K562 (cell line): ENCODE data around the gene TMIGD1. TPM values are rescaled to one million over a fixed set of nuclear protein-coding genes. Genes with fewer than 3 reads are reported as not detected.

Experiments used
- ATAC-seq: fragments of 200-7000 bp; cut with Tn5 transposase; 3 replicates; pipeline ENCODE4 v1.9.1; 2020; ENCODE audit warnings: moderate library complexity
- BruUV-seq: library from RNA; stranded (reverse); fragments of 400-500 nt; replicated peaks from 2 replicates; lab custom pipeline; 2021; lab: Mats Ljungman, UMichigan
- CTCF ChIA-PET: fragments of 300-600 bp; formaldehyde crosslinking; extraction: SDS; loops from one replicate; lab custom pipeline; 2021; ENCODE audit warnings: low intra/inter-chr PET ratio; lab: Yijun Ruan, JAX
- POLR2A ChIA-PET: fragments of 300-600, 350-650 bp; sonication (Branson Sonifier 250); formaldehyde crosslinking; extraction: SDS; loops from one replicate; lab custom pipeline; 2021; ENCODE audit warnings: antibody characterized with exemption, inconsistent platforms; lab: Yijun Ruan, JAX
- DNase-seq, 4 experiments: peaks; one replicate each; pipeline versions ENCODE4 v3.0.0 to v3.0.0-alpha.2; 2011 to 2018; ENCODE audit warnings: low spot score in 3 of 4, mixed read lengths in 3 of 4; ENCODE audit errors: extremely low read depth in 1 of 4
- FAIRE-seq: peaks from 2 replicates; lab custom pipeline; 2011; peaks lifted over from hg19 to GRCh38; lab: Jason Lieb, UNC
- H2AFZ ChIP-seq: 2 replicates; pipeline ENCODE4 v1.6.0; 2011; ENCODE audit warnings: low read depth, low read length, control low read depth, inconsistent platforms
- H3K27ac ChIP-seq: fragments of 200-600 bp; 3 replicates; pipeline ENCODE4 v1.8.0; 2011; ENCODE audit warnings: low read depth, mild to moderate bottlenecking, control low read depth, inconsistent platforms, low read length, moderate library complexity, mixed read lengths; ENCODE audit errors: extremely low read depth
- H3K27me3 ChIP-seq, 2 experiments: fragments of 300-600 bp in 1 of 2; 2 replicates in 1 of 2; 3 replicates in 1 of 2; pipeline versions ENCODE4 v1.6.0 to v1.8.0; 2011; ENCODE audit warnings: inconsistent platforms in 2 of 2, low read length in 2 of 2, mild to moderate bottlenecking in 1 of 2, mixed read lengths in 1 of 2, moderate library complexity in 1 of 2; ENCODE audit not compliant: control insufficient read depth in 2 of 2, insufficient read depth in 2 of 2
- H3K36me3 ChIP-seq: fragments of 300-600 bp; 3 replicates; pipeline ENCODE4 v1.8.0; 2011; ENCODE audit warnings: mild to moderate bottlenecking, low read length, inconsistent platforms; ENCODE audit not compliant: control insufficient read depth, insufficient read depth
- H3K4me1 ChIP-seq, 2 experiments: fragments of 200-600 bp in 1 of 2; replicated peaks in 1 of 2; 2 replicates in 1 of 2; 3 replicates in 1 of 2; pipeline versions ENCODE4 v1.5.1 to v1.8.0; 2011; ENCODE audit warnings: inconsistent platforms in 2 of 2, low read length in 2 of 2, mild to moderate bottlenecking in 1 of 2, mixed read lengths in 1 of 2, moderate library complexity in 1 of 2; ENCODE audit not compliant: control insufficient read depth in 2 of 2, insufficient read depth in 2 of 2
- H3K4me2 ChIP-seq: 2 replicates; pipeline ENCODE4 v1.6.1; 2011; ENCODE audit warnings: low read length, control low read depth, inconsistent platforms, mixed read lengths; ENCODE audit not compliant: insufficient read depth
- H3K4me3 ChIP-seq: fragments of 200-600 bp; sonication (generic), shearing (Covaris generic); 2 replicates; pipeline ENCODE4 v1.5.1; 2016; ENCODE audit warnings: control low read depth, inconsistent platforms
- H3K79me2 ChIP-seq: fragments of 200-600 bp; 3 replicates; pipeline ENCODE4 v1.8.0; 2011; ENCODE audit warnings: low read length, inconsistent platforms; ENCODE audit not compliant: control insufficient read depth, insufficient read depth
- H3K9ac ChIP-seq, 2 experiments: 2 replicates each; pipeline versions ENCODE4 v1.6.0 to v1.6.1; 2011; ENCODE audit warnings: low read depth in 2 of 2, low read length in 2 of 2, control low read depth in 1 of 2, inconsistent platforms in 1 of 2, mild to moderate bottlenecking in 1 of 2, mixed read lengths in 1 of 2; ENCODE audit not compliant: insufficient read depth in 1 of 2
- H3K9me1 ChIP-seq: one replicate; pipeline ENCODE4 v1.6.0; 2011; ENCODE audit warnings: inconsistent platforms, mild to moderate bottlenecking, low read length, moderate library complexity; ENCODE audit not compliant: control insufficient read depth, insufficient read depth
- H3K9me3 ChIP-seq: replicated peaks from 2 replicates; pipeline ENCODE4 v1.5.1; 2011; ENCODE audit warnings: low read depth, low read length, inconsistent platforms; ENCODE audit not compliant: control insufficient read depth, insufficient read depth
- H4K20me1 ChIP-seq: replicated peaks from 2 replicates; pipeline ENCODE4 v1.6.1; 2011; ENCODE audit warnings: low read length, inconsistent platforms, mixed read lengths; ENCODE audit not compliant: control insufficient read depth, insufficient read depth
- ATF1 ChIP-seq, 2 experiments: fragments of 450-650 bp in 1 of 2; IDR thresholded peaks; 2 replicates each; pipeline ENCODE4 v1.6.1; 2016; ENCODE audit warnings: missing compliant biosample characterization in 1 of 2, missing genetic modification characterization in 1 of 2
- CREB3L1 ChIP-seq: fragments of 450-650 bp; IDR thresholded peaks from 2 replicates; pipeline ENCODE4 v1.6.1; 2014; ENCODE audit warnings: low read depth, mild to moderate bottlenecking, moderate library complexity, borderline replicate concordance
- EP300 ChIP-seq: IDR thresholded peaks from 2 replicates; pipeline ENCODE4 v1.6.1; 2012; ENCODE audit warnings: low read length, improper control_type of control experiment
- EWSR1 ChIP-seq: fragments of 450-650 bp; IDR thresholded peaks from 2 replicates; pipeline ENCODE4 v1.6.1; 2018; ENCODE audit warnings: borderline replicate concordance, mild to moderate bottlenecking, low read depth, moderate library complexity; ENCODE audit not compliant: partially characterized antibody
- MAFK ChIP-seq: IDR thresholded peaks from 2 replicates; pipeline ENCODE4 v1.6.1; 2011; ENCODE audit warnings: low read length, improper control_type of control experiment
- MITF ChIP-seq: IDR thresholded peaks from 2 replicates; pipeline ENCODE4 v1.6.1; 2014; ENCODE audit warnings: antibody characterized with exemption
- MXD1 ChIP-seq: fragments of 250-450 bp; sonication (Bioruptor Pico); IDR thresholded peaks from 2 replicates; pipeline ENCODE4 v1.8.0; 2021; ENCODE audit warnings: borderline replicate concordance, mild to moderate bottlenecking, moderate library complexity; ENCODE audit not compliant: poor library complexity, severe bottlenecking
- MYNN ChIP-seq, 2 experiments: sonication (generic); formaldehyde crosslinking in 1 of 2; IDR thresholded peaks; 2 replicates each; pipeline versions ENCODE4 v1.5.0 to v1.6.1; 2016 to 2020; ENCODE audit warnings: antibody characterized with exemption in 1 of 2, missing genetic modification reagents in 1 of 2
- PTTG1 ChIP-seq: fragments of 450-650 bp; IDR thresholded peaks from 2 replicates; pipeline ENCODE4 v1.6.1; 2016; ENCODE audit warnings: low read depth, mild to moderate bottlenecking, missing genetic modification characterization, missing compliant biosample characterization
- STAT5A ChIP-seq: IDR thresholded peaks from 2 replicates; pipeline ENCODE4 v1.6.1; 2012; ENCODE audit warnings: low read length, inconsistent platforms, borderline replicate concordance
- THAP7 ChIP-seq: fragments of 250-450 bp; sonication (Bioruptor Pico); IDR thresholded peaks from 2 replicates; pipeline ENCODE4 v1.5.0; 2021
- ZFP1 ChIP-seq: fragments of 450-650 bp; formaldehyde crosslinking; IDR thresholded peaks from 2 replicates; pipeline ENCODE4 v1.4.0; 2020; ENCODE audit warnings: mild to moderate bottlenecking, mixed read lengths
- ZNF696 ChIP-seq: fragments of 250-450 bp; sonication (Bioruptor Pico); conservative IDR thresholded peaks from 2 replicates; pipeline ENCODE4 v1.4.0; 2020; ENCODE audit warnings: mild to moderate bottlenecking, moderate library complexity
- WGBS: fragments of 100-300 bp; shearing (Covaris generic); methylation state at CpG from one replicate; pipeline ENCODE4 v1.1.6; 2016; ENCODE audit warnings: low coverage, mixed read lengths; ENCODE audit not compliant: insufficient coverage; ENCODE audit errors: missing lambda C conversion rate; 5-methylcytosine and 5-hydroxymethylcytosine counted together
- in situ Hi-C: fragments of 300-500 bp; cut with MboI; formaldehyde crosslinking; loops from 4 replicates; pipeline ENCODE4 v1.15.0; 2018; ENCODE audit warnings: inconsistent platforms, mixed read lengths
- intact Hi-C: fragments of 100-400 bp; cut with micrococcal nuclease; formaldehyde crosslinking; loops from 2 replicates; pipeline ENCODE4 v1.14.2; 2022
- polyA plus RNA-seq, 8 experiments: library from polyadenylated mRNA; depleted of rRNA in 4 of 8; stranded (reverse) in 5 of 8; unstranded in 3 of 8; fragments of >200 nt; fragmentation: Nextera tagmentation in 2 of 8; fragmentation: Illumina TruSeq in 1 of 8; extraction: Ambion mirVana in 2 of 8; extraction: Trizol in 1 of 8; gene quantifications; 2 replicates each; pipeline versions ENCODE4 v1.2.1 to v1.2.3, GENCODE V29; 2011 to 2014; ENCODE audit warnings: inconsistent platforms in 1 of 8, missing spikeins in 1 of 8
- total RNA-seq, 7 experiments: library from RNA; depleted of rRNA in 6 of 7; stranded (reverse); fragments of >200 nt in 6 of 7; fragmentation: Illumina TruSeq in 2 of 7; extraction: Trizol in 2 of 7; gene quantifications; 2 replicates each; pipeline versions ENCODE4 v1.2.1 to v1.2.3, GENCODE V29; 2011 to 2021; ENCODE audit warnings: low replicate concordance in 1 of 7
- TF ChIP-seq, protein P1 (sequence below): sonication (generic); formaldehyde crosslinking; IDR thresholded peaks from 2 replicates; pipeline ENCODE4 v1.9.0; 2022; ENCODE audit warnings: mild to moderate bottlenecking, missing genetic modification reagents

Gene TMIGD1
- total and polyA plus RNA-seq, 9 of the 15 experiments (the other 6 are each of a cell fraction or from before 2014, with no cell fraction given), result not detected

- peak overlapping the region in 1 of 2 experiments; percentile 53; a peak in 1 of 4 replicates for H3K9ac ChIP-seq
- ChIA-PET CTCF (no interaction called here), POLR2A (interaction anchor here (1.5 kb wide), 1 partner anchor 11 kb away, joined by 3 read pairs; no protein-coding TSS in a partner anchor)
- peak overlapping the region; percentile 88 for H3K4me2 ChIP-seq
- ATAC-seq (no peak), FAIRE-seq (peak; percentile 86), DNase-seq (peak; percentile 26 to 54 (median 38))
- H3K79me2 ChIP-seq, result peaks cover 32% of the 10 kb centered on the region
- peak overlapping the region; percentile 93 for H2AFZ ChIP-seq
- H3K9me1 ChIP-seq, result no peaks in the 10 kb centered on the region
- H3K27me3 ChIP-seq, result no peaks in the 10 kb centered on the region
- intact Hi-C loops (loop anchor here (2.0 kb wide), 1 partner anchor 34 kb away; no protein-coding TSS in a partner anchor), in situ Hi-C loops (no loop called here)
- BruUV-seq, result TSS peak; percentile 73
- peaks cover 6% of the 10 kb centered on the region; the same call in 1 of the 2 replicates for H4K20me1 ChIP-seq
- peak overlapping the region; percentile 7; the same call in 1 of the 3 replicates for H3K27ac ChIP-seq
- H3K4me3 ChIP-seq, result peak overlapping the region; percentile 72
- WGBS, result 45% methylated on average over 31 of the region's 31 CpGs
- no peaks in the 10 kb centered on the region for H3K9me3 ChIP-seq
- no peaks in the 10 kb centered on the region for H3K36me3 ChIP-seq
- H3K4me1 ChIP-seq, result peaks cover 21 to 33% of the 10 kb centered on the region in 2 experiments
- TF ChIP-seq ZNF696 (CRISPR knock-in tag) (no peak), STAT5A (no peak), EP300 (no peak), EWSR1 (no peak), PTTG1 (no peak), MAFK (no peak), MITF (no peak), MXD1 (CRISPR knock-in tag) (no peak), CREB3L1 (0 out of 2 replicates have a peak, but pooled peaks have one; percentile 18), MYNN (IDR thresholded peaks at IDR 0.05) (no peak), MYNN (CRISPR knock-in tag; IDR thresholded peaks at IDR 0.05) (no peak), ATF1 (CRISPR knock-in tag; IDR thresholded peaks at IDR 0.05) (no peak), ATF1 (tag; IDR thresholded peaks at IDR 0.05) (peak; percentile 90), ZFP1 (CRISPR knock-in tag) (no peak), THAP7 (no peak)
- TF ChIP-seq, protein P1, sequence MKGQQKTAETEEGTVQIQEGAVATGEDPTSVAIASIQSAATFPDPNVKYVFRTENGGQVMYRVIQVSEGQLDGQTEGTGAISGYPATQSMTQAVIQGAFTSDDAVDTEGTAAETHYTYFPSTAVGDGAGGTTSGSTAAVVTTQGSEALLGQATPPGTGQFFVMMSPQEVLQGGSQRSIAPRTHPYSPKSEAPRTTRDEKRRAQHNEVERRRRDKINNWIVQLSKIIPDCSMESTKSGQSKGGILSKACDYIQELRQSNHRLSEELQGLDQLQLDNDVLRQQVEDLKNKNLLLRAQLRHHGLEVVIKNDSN (CRISPR knock-in tag), result no peak
Measured at GRCh38 chr17:30378241-30378824, 44.5 kb upstream of the TMIGD1 start.
